NAMALWA (cell line): ENCODE measurements around the gene EDA.

Experiments used
- DNase-seq: peaks from one replicate; pipeline ENCODE4 v3.0.0-alpha.2; 2015; ENCODE audit warnings: low spot score

The EDA gene

GRCh38 chrX:70066646-70067045 lies 450.7 kb downstream of the EDA start:
- no peak for DNase-seq

- no peak for DNase-seq
Observed at GRCh38 chrX:70079297-70079696, 463.4 kb downstream of the EDA start.

DNA sequence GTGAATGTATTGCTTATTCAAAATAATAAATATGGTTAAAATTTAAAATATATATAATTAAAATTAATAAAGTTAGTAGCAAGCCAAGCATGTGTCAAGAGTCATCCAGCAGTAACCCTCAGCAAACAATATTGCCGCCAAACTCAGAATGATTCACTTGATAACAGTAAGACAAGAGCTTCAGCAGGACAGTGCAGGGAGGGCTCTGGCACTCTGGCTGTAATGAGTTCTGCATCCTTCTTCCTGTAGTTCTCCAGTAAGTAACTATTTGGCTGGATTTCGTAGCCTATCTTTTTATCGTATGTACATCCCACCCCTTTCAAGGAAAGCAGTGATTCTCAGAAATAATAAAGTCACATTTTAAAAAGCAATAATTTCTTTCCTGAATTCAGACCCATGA lies 464.0 kb downstream of the EDA start:
- no peak for DNase-seq

DNA sequence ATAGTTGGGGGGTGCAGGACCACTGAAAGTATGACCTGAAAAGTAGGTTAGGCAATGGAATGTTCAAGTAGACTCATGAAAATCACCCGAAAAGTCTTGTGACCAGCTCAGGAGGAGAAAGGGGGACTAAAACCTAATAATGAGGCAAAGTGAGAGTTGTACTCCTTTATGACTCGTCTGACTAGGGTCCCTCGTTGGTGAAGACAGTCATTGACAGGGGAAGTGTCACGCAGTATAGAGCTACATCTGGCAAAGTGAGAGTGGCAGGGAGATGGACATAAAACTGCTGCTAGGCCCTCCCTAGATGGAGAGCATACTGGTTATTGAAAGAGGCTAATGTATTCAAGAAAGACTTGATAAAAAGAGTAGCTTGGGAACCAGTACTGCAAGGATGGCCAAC lies 466.8 kb downstream of the EDA start:
- DNase-seq: no peak

DNA sequence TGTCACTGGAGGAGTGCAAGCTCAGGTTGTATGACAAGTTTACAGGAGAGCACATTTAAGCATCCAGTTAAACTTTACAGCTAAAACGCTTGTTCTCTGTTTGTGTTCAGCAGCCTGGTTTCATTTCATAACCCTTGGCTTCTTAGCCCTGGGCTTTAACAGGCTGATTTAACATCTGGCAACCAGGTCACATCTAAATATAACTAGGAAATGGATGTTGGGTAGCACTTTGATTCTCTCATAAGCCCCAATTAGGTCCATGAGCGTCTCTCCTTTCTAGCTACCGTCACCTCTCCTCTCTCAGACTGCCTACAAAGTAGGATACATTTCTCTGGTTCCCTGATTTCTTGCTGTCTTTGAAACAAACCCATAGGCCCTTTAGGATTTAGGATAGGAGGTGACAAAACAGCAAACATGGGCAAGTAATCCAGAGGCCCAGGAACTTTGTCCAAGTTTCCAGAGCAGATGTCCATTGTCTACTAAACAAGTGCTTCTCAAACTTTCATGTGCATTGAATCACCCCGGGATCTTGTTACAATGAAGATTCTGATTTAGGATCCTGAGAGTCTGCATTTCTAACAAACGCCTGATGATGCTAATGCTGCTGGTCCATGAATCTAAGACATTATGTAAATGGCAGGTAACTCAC lies 468.8 kb downstream of the EDA start:
- no peak for DNase-seq

GRCh38 chrX:70087857-70088630 lies 472.1 kb downstream of the EDA start:
- DNase-seq: no peak

DNA sequence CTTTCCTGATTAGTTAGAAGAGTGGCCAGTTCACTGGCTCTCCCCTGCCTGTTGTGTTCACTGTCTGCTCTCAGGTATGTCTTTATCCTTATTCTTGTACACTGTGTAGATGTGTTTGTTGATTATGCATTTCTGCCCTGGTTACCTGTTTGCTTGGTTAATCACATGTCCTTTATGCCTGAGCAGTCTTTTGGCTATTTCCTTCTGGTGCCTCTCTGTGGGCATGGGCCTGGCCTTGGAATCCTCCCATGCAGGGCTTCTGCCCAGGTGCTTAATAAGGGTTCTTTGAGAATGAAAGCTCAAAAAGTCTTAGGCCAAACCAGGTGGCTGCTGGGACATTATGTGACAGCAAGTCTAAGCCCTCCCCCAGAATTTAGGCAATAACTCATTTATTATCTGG lies 472.8 kb downstream of the EDA start:
- no peak for DNase-seq
